Pancreas (tissue), 10 donors: ENCODE measurements around the gene GLIS2. TPM values are rescaled to one million over a fixed set of nuclear protein-coding genes. Genes with fewer than 3 reads are reported as not detected.

Experiments used
- ATAC-seq, 4 donors: fragments of 200-7000 bp; cut with Tn5 transposase; one replicate each; pipeline versions ENCODE4 v1.8.0 to v1.9.1; 2020; ENCODE audit warnings: mild to moderate bottlenecking in 4 of 4, moderate library complexity in 4 of 4
- DNase-seq, 6 donors: peaks; one replicate each; pipeline ENCODE4 v3.0.0-alpha.2; 2020
- FAIRE-seq: peaks from 2 replicates; lab custom pipeline; 2012; peaks lifted over from hg19 to GRCh38; lab: Jason Lieb, UNC
- H3K27ac ChIP-seq, 4 donors: fragments of 200-600 bp; sonication (generic); 1 replicate in 3 of 4; 2 replicates in 1 of 4; pipeline versions ENCODE4 v1.5.0 to v1.8.0; 2020
- H3K27me3 ChIP-seq, 4 donors: fragments of 200-600 bp; one replicate each; pipeline ENCODE4 v1.8.0; 2021
- H3K36me3 ChIP-seq, 3 donors: fragments of 200-600 bp; sonication (generic) in 1 of 3; one replicate each; pipeline versions ENCODE4 v1.5.0 to v1.8.0; 2020 to 2021
- H3K4me1 ChIP-seq, 3 donors: fragments of 200-600 bp; one replicate each; pipeline ENCODE4 v1.8.0; 2021
- H3K4me3 ChIP-seq, 4 donors: fragments of 200-600 bp; sonication (generic) in 2 of 4; one replicate each; pipeline versions ENCODE4 v1.5.0 to v1.8.0; 2020 to 2021
- H3K9me3 ChIP-seq, 4 donors: fragments of 200-600 bp; one replicate each; pipeline ENCODE4 v1.8.0; 2021
- WGBS, 2 donors: extraction: QIAGEN DNeasy Blood & Tissue Kit; methylation state at CpG; one replicate each; pipeline ENCODE4 v1.1.7; 2013; 5-methylcytosine and 5-hydroxymethylcytosine counted together
- intact Hi-C, 3 donors: fragments of 100-400 bp; cut with DNase I; formaldehyde crosslinking; loops; one replicate each; pipeline versions ENCODE4 v1.11.1 to v1.14.2; 2022
- polyA plus RNA-seq, 2 donors: library from polyadenylated mRNA; stranded (reverse); fragments of 200-250 nt; gene quantifications; one replicate each; pipeline ENCODE4 v1.2.3, GENCODE V29; 2013
- total RNA-seq, 6 donors: library from RNA; stranded (reverse); fragmentation: NEBNext Ultra II Directional in 4 of 6; extraction: Animal tissue kit (Norgen Biotek cat#: 25700) in 4 of 6; gene quantifications; one replicate each; pipeline versions ENCODE4 v1.2.1 to v1.2.4, GENCODE V29; 2021 to 2023
- TF ChIP-seq, protein P1 (sequence below), 4 donors: fragments of 200-600 bp; sonication (generic) in 3 of 4; IDR thresholded peaks; one replicate each; pipeline versions ENCODE4 v1.5.0 to v1.8.0; 2021; ENCODE audit warnings: antibody characterized with exemption in 4 of 4
- donor health status: healthy with polysubstance abuse.
- donor health status: DM: no; HTN: no; CAD: no; lungs with moderate emphysema.
- donor health status: DM: no; HTN: no; CAD: no.
- donor health status: control.
- donor health status: control.
- donor health status: Bipolar disorder and iron deficiency.
- donor health status: DM: yes; HTN: yes; CAD: no.
- donor health status: DM: no; HTN: no; CAD: no.
- donor health status: DM: no; HTN: no; CAD: no.
- donor health status: DM: yes; HTN: yes; CAD: no.

Gene GLIS2
- total and polyA plus RNA-seq, 8 donors = 5.5 to 15.1 (median 10.9) TPM

DNA sequence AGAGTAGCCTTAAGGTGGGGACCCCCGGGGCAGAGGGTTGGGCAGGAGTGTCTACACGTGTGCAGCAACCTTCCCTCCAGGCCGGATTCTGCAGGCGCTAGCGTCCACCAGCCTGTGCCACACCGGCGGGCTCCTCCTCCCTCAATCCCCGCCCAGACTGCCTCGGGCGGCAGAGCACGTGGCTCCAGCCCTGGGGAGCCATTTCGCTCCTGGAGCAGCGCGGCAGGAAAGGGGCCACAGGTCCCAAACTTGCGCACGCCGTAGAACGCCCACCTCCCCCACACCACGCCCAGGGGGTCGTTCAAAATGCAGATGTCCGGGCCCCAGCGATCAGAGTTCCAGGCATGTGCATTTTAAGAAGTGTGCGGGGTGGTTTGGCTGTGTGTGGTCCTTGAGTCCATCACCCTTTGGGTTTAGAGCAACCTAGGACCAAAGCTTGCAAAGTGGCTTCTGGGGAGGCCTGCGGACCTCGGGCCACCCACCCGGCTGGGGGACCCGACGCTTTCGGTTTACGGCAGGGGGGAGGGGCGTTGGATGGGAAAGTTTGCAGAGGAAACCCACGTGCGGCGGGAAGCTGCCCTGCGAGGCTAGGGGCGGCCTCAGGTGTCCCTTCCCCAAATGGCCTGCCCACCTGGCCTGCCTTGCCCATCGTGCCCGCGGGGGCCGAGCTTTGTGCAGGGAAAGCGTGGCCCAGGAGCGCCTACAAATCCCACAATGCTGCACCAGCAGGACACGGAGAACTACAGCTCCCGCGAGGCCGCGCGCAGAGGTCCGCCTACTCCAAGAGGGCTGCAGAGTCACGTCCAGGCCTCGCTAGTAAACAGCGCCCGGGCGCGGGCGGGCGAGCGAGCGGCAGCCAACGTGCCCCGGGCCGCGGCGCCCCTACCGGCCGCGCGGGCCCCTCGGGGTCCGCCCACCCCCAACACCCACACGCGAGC, 44.4 kb upstream of the GLIS2 start:
- Histone ChIP-seq H3K27me3 (no peaks in the 10 kb centered on the region), H3K4me3 (peak overlapping the region; percentile 60 to 91 (median 70)), H3K36me3 (no peaks in the 10 kb centered on the region), H3K9me3 (no peaks in the 10 kb centered on the region), H3K27ac (peak overlapping the region; percentile 81 to 91 (median 86)), H3K4me1 (peaks cover 6 to 15% (median 7%) of the 10 kb centered on the region in 3 donors)
- no peak for FAIRE-seq
- TF ChIP-seq, protein P1, sequence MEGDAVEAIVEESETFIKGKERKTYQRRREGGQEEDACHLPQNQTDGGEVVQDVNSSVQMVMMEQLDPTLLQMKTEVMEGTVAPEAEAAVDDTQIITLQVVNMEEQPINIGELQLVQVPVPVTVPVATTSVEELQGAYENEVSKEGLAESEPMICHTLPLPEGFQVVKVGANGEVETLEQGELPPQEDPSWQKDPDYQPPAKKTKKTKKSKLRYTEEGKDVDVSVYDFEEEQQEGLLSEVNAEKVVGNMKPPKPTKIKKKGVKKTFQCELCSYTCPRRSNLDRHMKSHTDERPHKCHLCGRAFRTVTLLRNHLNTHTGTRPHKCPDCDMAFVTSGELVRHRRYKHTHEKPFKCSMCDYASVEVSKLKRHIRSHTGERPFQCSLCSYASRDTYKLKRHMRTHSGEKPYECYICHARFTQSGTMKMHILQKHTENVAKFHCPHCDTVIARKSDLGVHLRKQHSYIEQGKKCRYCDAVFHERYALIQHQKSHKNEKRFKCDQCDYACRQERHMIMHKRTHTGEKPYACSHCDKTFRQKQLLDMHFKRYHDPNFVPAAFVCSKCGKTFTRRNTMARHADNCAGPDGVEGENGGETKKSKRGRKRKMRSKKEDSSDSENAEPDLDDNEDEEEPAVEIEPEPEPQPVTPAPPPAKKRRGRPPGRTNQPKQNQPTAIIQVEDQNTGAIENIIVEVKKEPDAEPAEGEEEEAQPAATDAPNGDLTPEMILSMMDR (IDR thresholded peaks at IDR 0.05) = no peak
- intact Hi-C loops = no loop called here
- peak; percentile 79 to 91 (median 84) for ATAC-seq
- WGBS, 2 donors = 0% methylated on average over 65 to 72 of the region's 72 CpGs
- peak; percentile 91 to 98 (median 93) for DNase-seq

DNA sequence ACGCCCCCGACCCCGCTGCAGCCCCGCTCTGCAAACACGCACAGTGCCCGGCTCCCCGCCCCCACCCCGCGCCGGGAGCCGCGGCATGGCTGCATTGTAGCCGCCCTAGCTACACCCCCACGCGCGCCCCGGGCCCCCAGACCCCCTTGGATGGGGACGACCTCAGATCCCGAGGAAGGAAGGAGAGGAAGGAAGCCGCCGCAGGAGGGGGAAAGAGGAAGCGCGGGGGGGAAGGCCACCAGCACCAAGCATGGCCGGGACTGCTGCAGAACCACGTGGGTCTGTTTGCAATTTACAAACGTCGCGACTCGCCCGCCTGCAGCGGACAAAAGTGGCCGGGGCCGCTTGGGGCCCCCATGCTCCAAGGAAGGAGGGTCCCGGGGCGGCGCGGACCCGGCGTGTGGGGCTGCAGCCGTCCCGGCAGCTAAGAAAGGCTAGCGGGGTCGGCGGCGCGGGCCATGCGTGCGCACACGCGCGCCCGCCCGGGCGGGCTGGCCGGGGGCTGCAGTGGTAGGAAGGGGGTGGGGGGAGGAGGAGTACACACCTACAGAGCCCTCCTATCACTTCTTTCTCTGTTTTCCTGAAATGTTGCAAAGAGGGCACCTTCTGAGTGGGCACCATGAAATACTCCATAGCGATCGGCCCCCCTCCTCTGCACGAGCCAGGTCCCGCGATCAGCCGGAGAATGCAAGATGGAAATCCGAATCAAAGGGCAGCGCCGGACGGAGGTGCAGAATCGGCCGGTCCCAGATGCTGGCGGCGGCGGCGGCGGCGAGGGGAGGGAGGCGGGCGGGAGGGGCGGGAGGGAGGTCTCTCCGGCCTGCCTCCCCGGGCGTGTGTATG, 43.5 kb upstream of the GLIS2 start:
- intact Hi-C loops = no loop called here
- H3K27ac ChIP-seq = peak overlapping the region; percentile 45 to 91 (median 86)
- no peaks in the 10 kb centered on the region for H3K27me3 ChIP-seq
- WGBS, 2 donors = 0 to 1% methylated on average over 60 to 79 of the region's 79 CpGs
- H3K9me3 ChIP-seq = no peaks in the 10 kb centered on the region
- H3K4me3 ChIP-seq = peak overlapping the region; percentile 60 to 91 (median 70)
- no peak for FAIRE-seq
- peak in 3 of 6 donors; percentile 57 to 71 (median 66) for DNase-seq
- TF ChIP-seq, protein P1 (IDR thresholded peaks at IDR 0.05) = no peak
- H3K4me1 ChIP-seq = peaks cover 6 to 15% (median 7%) of the 10 kb centered on the region in 3 donors
- no peaks in the 10 kb centered on the region for H3K36me3 ChIP-seq
- ATAC-seq = peak; percentile 0 to 33 (median 6)

DNA sequence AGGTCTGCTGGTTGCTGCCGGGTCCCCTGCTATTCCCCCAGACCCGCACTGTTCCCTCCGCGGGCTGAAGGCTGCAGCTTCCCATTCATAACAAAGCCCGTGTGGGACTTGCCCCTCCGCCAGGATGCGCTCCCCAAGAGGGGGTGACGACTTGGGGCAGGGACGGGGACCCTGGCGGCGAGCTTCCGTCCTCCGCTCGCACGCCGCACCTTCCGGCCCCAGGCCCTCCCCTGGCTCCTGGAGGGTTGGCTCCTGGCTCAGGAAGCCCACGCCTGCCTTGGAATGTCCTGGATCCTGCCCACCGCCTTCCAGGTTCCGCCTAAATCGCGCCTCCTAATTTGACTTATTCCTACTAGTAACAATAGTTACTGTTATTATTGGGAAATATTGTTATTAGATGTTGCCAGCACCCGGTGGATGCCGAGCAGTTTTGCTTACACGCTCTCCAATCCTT, 42.0 kb upstream of the GLIS2 start:
- FAIRE-seq (no peak), DNase-seq (peak in 5 of 6 donors; percentile 47 to 83 (median 72)), ATAC-seq (peak; percentile 15 to 37 (median 17))
- peak overlapping the region; percentile 82 to 91 (median 90) for H3K27ac ChIP-seq
- peaks cover 6 to 15% (median 7%) of the 10 kb centered on the region in 3 donors for H3K4me1 ChIP-seq
- H3K27me3 ChIP-seq = no peaks in the 10 kb centered on the region
- H3K36me3 ChIP-seq = no peaks in the 10 kb centered on the region
- peak overlapping the region; percentile 40 to 91 (median 64) for H3K4me3 ChIP-seq
- 0 to 3% methylated on average over 25 of the region's 25 CpGs for WGBS, 2 donors
- intact Hi-C loops = no loop called here
- TF ChIP-seq, protein P1 (IDR thresholded peaks at IDR 0.05) = no peak
- H3K9me3 ChIP-seq = no peaks in the 10 kb centered on the region

DNA sequence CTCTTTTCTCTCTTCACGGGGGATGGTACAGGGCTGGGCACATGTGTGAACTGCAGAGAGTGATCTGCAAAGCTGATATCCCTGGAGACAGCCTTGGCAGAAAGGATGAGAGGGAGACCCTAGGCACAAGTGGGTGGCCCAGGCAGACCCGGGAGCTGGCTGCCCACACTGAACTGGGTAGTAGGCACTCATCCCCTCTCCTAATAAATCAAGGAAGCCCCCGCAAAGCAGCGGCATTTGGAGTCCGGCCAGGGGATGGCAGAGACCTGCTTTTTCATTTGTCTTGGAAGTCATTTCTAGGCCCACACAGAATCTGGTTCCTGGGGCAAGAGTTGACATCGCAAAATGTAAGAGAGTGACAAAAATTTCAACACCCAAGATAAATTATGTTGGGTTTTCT, 40.0 kb upstream of the GLIS2 start:
- intact Hi-C loops = no loop called here
- ATAC-seq (no peak), FAIRE-seq (no peak)

More for the DNA sequence above, 40.0 kb upstream of the GLIS2 start:
- peak in 1 of 6 donors; percentile 49 for DNase-seq
- TF ChIP-seq, protein P1 (IDR thresholded peaks at IDR 0.05) = no peak
- 78 to 84% methylated on average over 6 of the region's 6 CpGs for WGBS, 2 donors
- H3K4me1 ChIP-seq = peaks cover 0 to 3% (median 0%) of the 10 kb centered on the region in 3 donors
- no peaks in the 10 kb centered on the region for H3K9me3 ChIP-seq
- H3K27ac ChIP-seq = no peak overlapping the region
- no peaks in the 10 kb centered on the region for H3K27me3 ChIP-seq
- H3K36me3 ChIP-seq = no peaks in the 10 kb centered on the region
- no peak overlapping the region for H3K4me3 ChIP-seq
